Parathyroid adenoma (tissue), 2 donors: ENCODE measurements around the gene C1orf74.

Source experiments
- H2AFZ ChIP-seq: fragments of 300-600 bp; sonication (generic); one replicate; pipeline ENCODE4 v1.7.0; 2017; ENCODE audit warnings: antibody characterized with exemption, mild to moderate bottlenecking
- H3K27ac ChIP-seq: fragments of 300-600 bp; sonication (generic); one replicate; pipeline ENCODE4 v1.7.0; 2017
- H3K27me3 ChIP-seq: fragments of 300-600 bp; sonication (generic); one replicate; pipeline ENCODE4 v1.7.0; 2017; ENCODE audit warnings: low read length; ENCODE audit not compliant: control insufficient read depth, insufficient read depth
- H3K36me3 ChIP-seq: fragments of 300-600 bp; sonication (generic); one replicate; pipeline ENCODE4 v1.7.0; 2017; ENCODE audit warnings: low read length; ENCODE audit not compliant: control insufficient read depth, insufficient read depth
- H3K4me1 ChIP-seq: fragments of 300-600 bp; sonication (generic); one replicate; pipeline ENCODE4 v1.7.0; 2017; ENCODE audit warnings: control low read depth
- H3K4me2 ChIP-seq: fragments of 300-600 bp; sonication (generic); one replicate; pipeline ENCODE4 v1.7.0; 2017; ENCODE audit warnings: low read length
- H3K4me3 ChIP-seq: fragments of 300-600 bp; sonication (generic); one replicate; pipeline ENCODE4 v1.7.0; 2017; ENCODE audit warnings: low read depth, low read length
- H3K79me2 ChIP-seq: fragments of 300-600 bp; sonication (generic); one replicate; pipeline ENCODE4 v1.7.0; 2017; ENCODE audit warnings: control low read depth
- H3K9ac ChIP-seq: fragments of 300-600 bp; sonication (generic); one replicate; pipeline ENCODE4 v1.7.0; 2017; ENCODE audit warnings: mild to moderate bottlenecking
- H3K9me3 ChIP-seq: fragments of 300-600 bp; sonication (generic); one replicate; pipeline ENCODE4 v1.7.0; 2017; ENCODE audit warnings: low read length; ENCODE audit not compliant: control insufficient read depth
- CTCF ChIP-seq: fragments of 300-600 bp; sonication (generic); IDR thresholded peaks from one replicate; pipeline ENCODE4 v1.7.0; 2017; ENCODE audit warnings: antibody characterized with exemption, mild to moderate bottlenecking
- donor health status: primary hyperparathyroidism.

Gene C1orf74

GRCh38 chr1:209815490-209815889, 31.1 kb upstream of the C1orf74 start:
- Histone ChIP-seq H3K4me1 (no peaks in the 10 kb centered on the region), H3K4me3 (no peak overlapping the region), H3K27me3 (peaks cover 3% of the 10 kb centered on the region), H3K27ac (no peak overlapping the region), H2AFZ (no peak overlapping the region), H3K9ac (no peak overlapping the region), H3K4me2 (no peak overlapping the region), H3K79me2 (no peaks in the 10 kb centered on the region), H3K9me3 (no peaks in the 10 kb centered on the region), H3K36me3 (no peaks in the 10 kb centered on the region)
- TF ChIP-seq CTCF: no peak

GRCh38 chr1:209813902-209814301, 29.5 kb upstream of the C1orf74 start:
- no peak for TF ChIP-seq CTCF
- Histone ChIP-seq H3K4me3 (no peak overlapping the region), H3K27me3 (peaks cover 3% of the 10 kb centered on the region), H3K4me2 (no peak overlapping the region), H3K4me1 (no peaks in the 10 kb centered on the region), H3K9me3 (no peaks in the 10 kb centered on the region), H3K27ac (no peak overlapping the region), H3K36me3 (no peaks in the 10 kb centered on the region), H3K79me2 (no peaks in the 10 kb centered on the region), H3K9ac (no peak overlapping the region), H2AFZ (no peak overlapping the region)

- TF ChIP-seq CTCF: no peak
- Histone ChIP-seq H2AFZ (no peak overlapping the region), H3K9me3 (no peaks in the 10 kb centered on the region), H3K27me3 (no peaks in the 10 kb centered on the region), H3K79me2 (no peaks in the 10 kb centered on the region), H3K9ac (no peak overlapping the region), H3K4me2 (no peak overlapping the region), H3K4me1 (no peaks in the 10 kb centered on the region), H3K4me3 (no peak overlapping the region), H3K36me3 (no peaks in the 10 kb centered on the region), H3K27ac (no peak overlapping the region)
These were observed 26.4 kb upstream of the C1orf74 start for GRCh38 chr1:209810783-209811182.

GRCh38 chr1:209809611-209810010, 25.3 kb upstream of the C1orf74 start:
- H3K36me3 ChIP-seq: no peaks in the 10 kb centered on the region
- TF ChIP-seq CTCF: no peak
- H3K9me3 ChIP-seq: no peaks in the 10 kb centered on the region
- peaks cover 2% of the 10 kb centered on the region for H3K4me1 ChIP-seq
- no peak overlapping the region for H2AFZ ChIP-seq
- no peak overlapping the region for H3K4me2 ChIP-seq
- H3K79me2 ChIP-seq: peaks cover 4% of the 10 kb centered on the region
- H3K4me3 ChIP-seq: no peak overlapping the region
- H3K9ac ChIP-seq: no peak overlapping the region
- no peaks in the 10 kb centered on the region for H3K27me3 ChIP-seq
- H3K27ac ChIP-seq: no peak overlapping the region

GRCh38 chr1:209808059-209808581, 23.8 kb upstream of the C1orf74 start:
- Histone ChIP-seq H3K27ac (no peak overlapping the region), H3K4me2 (no peak overlapping the region), H3K36me3 (no peaks in the 10 kb centered on the region), H3K27me3 (no peaks in the 10 kb centered on the region), H2AFZ (no peak overlapping the region), H3K79me2 (peaks cover 4% of the 10 kb centered on the region), H3K4me1 (peaks cover 5% of the 10 kb centered on the region), H3K4me3 (no peak overlapping the region), H3K9ac (no peak overlapping the region), H3K9me3 (no peaks in the 10 kb centered on the region)
- no peak for TF ChIP-seq CTCF
